ENCODE measurements around the gene TSPEAR.

- TF ChIP-seq POLR2AphosphoS5 (IDR thresholded peaks at IDR 0.05; ENCODE audit: low read depth, low read length) (no peak), CTCF (IDR thresholded peaks at IDR 0.05) (no peak), SIN3A (IDR thresholded peaks at IDR 0.05; ENCODE audit: borderline replicate concordance, insufficient read depth, low read depth, low read length) (no peak), REST (IDR thresholded peaks at IDR 0.05; ENCODE audit: insufficient read depth in 1 of 2, low read depth in 2 of 2, low read length in 1 of 2) (no peak)
Measured at GRCh38 chr21:44658913-44659595, 52.3 kb downstream of the TSPEAR start.
